ENCODE measurements around the gene NOSIP.

NOSIP gene

GRCh38 chr19:49558591-49558990 is 21.8 kb downstream of the NOSIP start:
- H3K9ac ChIP-seq (ENCODE audit: insufficient read length) = no peak overlapping the region
- TF ChIP-seq POLR2AphosphoS5 (IDR thresholded peaks at IDR 0.05; ENCODE audit: borderline replicate concordance, low read depth, low read length) = no peak
- no peak for TF ChIP-seq FOXP2 (optimal IDR thresholded peaks at IDR 0.05; ENCODE audit: control extremely low read depth, extremely low read length, insufficient read depth)
- no peak for TF ChIP-seq EZH2 (IDR thresholded peaks at IDR 0.05)
- peaks cover 40% of the 10 kb centered on the region for H3K36me3 ChIP-seq (ENCODE audit: insufficient read depth, low read length)
- DNase-seq (ENCODE audit: low read depth, low spot score) = no peak
- no peaks in the 10 kb centered on the region for H3K9me3 ChIP-seq (ENCODE audit: low read depth, low read length)
- no peak overlapping the region for H3K4me3 ChIP-seq
- peak overlapping the region; percentile 80 for H3K27ac ChIP-seq

GRCh38 chr19:49557641-49558325 is 22.6 kb downstream of the NOSIP start:
- H3K9me3 ChIP-seq (ENCODE audit: low read depth, low read length) = no peaks in the 10 kb centered on the region
- DNase-seq (ENCODE audit: low read depth, low spot score) = no peak
- TF ChIP-seq POLR2AphosphoS5 (IDR thresholded peaks at IDR 0.05; ENCODE audit: borderline replicate concordance, low read depth, low read length) = no peak
- no peak for TF ChIP-seq EZH2 (IDR thresholded peaks at IDR 0.05)
- TF ChIP-seq FOXP2 (optimal IDR thresholded peaks at IDR 0.05; ENCODE audit: control extremely low read depth, extremely low read length, insufficient read depth) = no peak
- 0 out of 2 replicates have a peak overlapping the region, but pooled peaks have one; percentile 31 for H3K27ac ChIP-seq
- H3K9ac ChIP-seq (ENCODE audit: insufficient read length) = no peak overlapping the region
- no peak overlapping the region for H3K4me3 ChIP-seq
- peaks cover 40% of the 10 kb centered on the region for H3K36me3 ChIP-seq (ENCODE audit: insufficient read depth, low read length)

- Histone ChIP-seq H3K36me3 (ENCODE audit: insufficient read depth, low read length) (peaks cover 40% of the 10 kb centered on the region), H3K4me3 (peak overlapping the region; percentile 61; the same call in 1 of the 2 replicates), H3K9ac (ENCODE audit: insufficient read length) (no peak overlapping the region), H3K9me3 (ENCODE audit: low read depth, low read length) (no peaks in the 10 kb centered on the region), H3K27ac (peak overlapping the region; percentile 88)
- TF ChIP-seq EZH2 (IDR thresholded peaks at IDR 0.05) = no peak
- 0 out of 2 replicates have a peak, but pooled peaks have one; percentile 39 for TF ChIP-seq POLR2AphosphoS5 (IDR thresholded peaks at IDR 0.05; ENCODE audit: borderline replicate concordance, low read depth, low read length)
- DNase-seq (ENCODE audit: low read depth, low spot score) = no peak
Observed at GRCh38 chr19:49556412-49557398, 23.7 kb downstream of the NOSIP start.

GRCh38 chr19:49555600-49556411 is 24.6 kb downstream of the NOSIP start:
- TF ChIP-seq POLR2AphosphoS5 (IDR thresholded peaks at IDR 0.05; ENCODE audit: borderline replicate concordance, low read depth, low read length) = no peak; the same call in 1 of the 2 replicates
- TF ChIP-seq FOXP2 (optimal IDR thresholded peaks at IDR 0.05; ENCODE audit: control extremely low read depth, extremely low read length, insufficient read depth) = no peak
- TF ChIP-seq EZH2 (IDR thresholded peaks at IDR 0.05) = no peak
- no peaks in the 10 kb centered on the region for H3K9me3 ChIP-seq (ENCODE audit: low read depth, low read length)
- H3K27ac ChIP-seq = peak overlapping the region; percentile 88
- peak overlapping the region; percentile 61 for H3K4me3 ChIP-seq
- H3K9ac ChIP-seq (ENCODE audit: insufficient read length) = no peak overlapping the region
- peaks cover 40% of the 10 kb centered on the region for H3K36me3 ChIP-seq (ENCODE audit: insufficient read depth, low read length)
- peak; percentile 81 for DNase-seq (ENCODE audit: low read depth, low spot score)

- DNase-seq (ENCODE audit: low read depth, low spot score) = peak; percentile 73
- H3K9me3 ChIP-seq (ENCODE audit: low read depth, low read length) = no peaks in the 10 kb centered on the region
- H3K4me3 ChIP-seq = no peak overlapping the region
- peaks cover 43% of the 10 kb centered on the region for H3K36me3 ChIP-seq (ENCODE audit: insufficient read depth, low read length)
- H3K9ac ChIP-seq (ENCODE audit: insufficient read length) = no peak overlapping the region
- no peak for TF ChIP-seq EZH2 (IDR thresholded peaks at IDR 0.05)
- TF ChIP-seq FOXP2 (optimal IDR thresholded peaks at IDR 0.05; ENCODE audit: control extremely low read depth, extremely low read length, insufficient read depth) = no peak
- TF ChIP-seq POLR2AphosphoS5 (IDR thresholded peaks at IDR 0.05; ENCODE audit: borderline replicate concordance, low read depth, low read length) = 0 out of 2 replicates have a peak, but pooled peaks have one; percentile 6
- H3K27ac ChIP-seq = peak overlapping the region; percentile 87
Observed at GRCh38 chr19:49554701-49555181, 25.6 kb downstream of the NOSIP start.

GRCh38 chr19:49553451-49554271 is 26.7 kb downstream of the NOSIP start:
- DNase-seq (ENCODE audit: low read depth, low spot score) = no peak
- Histone ChIP-seq H3K9ac (ENCODE audit: insufficient read length) (no peak overlapping the region), H3K4me3 (no peak overlapping the region)

GRCh38 chr19:49552749-49553148 is 27.6 kb downstream of the NOSIP start:
- no peaks in the 10 kb centered on the region for H3K9me3 ChIP-seq (ENCODE audit: low read depth, low read length)
- DNase-seq (ENCODE audit: low read depth, low spot score) = no peak
- no peak overlapping the region for H3K4me3 ChIP-seq
- TF ChIP-seq EZH2 (IDR thresholded peaks at IDR 0.05) (no peak), POLR2AphosphoS5 (IDR thresholded peaks at IDR 0.05; ENCODE audit: borderline replicate concordance, low read depth, low read length) (no peak; the same call in 1 of the 2 replicates), FOXP2 (optimal IDR thresholded peaks at IDR 0.05; ENCODE audit: control extremely low read depth, extremely low read length, insufficient read depth) (no peak)
- H3K36me3 ChIP-seq (ENCODE audit: insufficient read depth, low read length) = peaks cover 40% of the 10 kb centered on the region
- H3K27ac ChIP-seq = peak overlapping the region; percentile 87
- H3K9ac ChIP-seq (ENCODE audit: insufficient read length) = no peak overlapping the region

More at GRCh38 chr19:49553451-49554271, 26.7 kb downstream of the NOSIP start:
- no peak for TF ChIP-seq FOXP2 (optimal IDR thresholded peaks at IDR 0.05; ENCODE audit: control extremely low read depth, extremely low read length, insufficient read depth)
- TF ChIP-seq POLR2AphosphoS5 (IDR thresholded peaks at IDR 0.05; ENCODE audit: borderline replicate concordance, low read depth, low read length) = peak; percentile 56
- Histone ChIP-seq H3K36me3 (ENCODE audit: insufficient read depth, low read length) (peaks cover 43% of the 10 kb centered on the region), H3K9me3 (ENCODE audit: low read depth, low read length) (no peaks in the 10 kb centered on the region), H3K27ac (peak overlapping the region; percentile 87)

Measured in SK-N-MC (cell line).